Measurements from ENCODE around the gene SOX15.
"Not testable (repeated sequence)": the region's sequence is repeated elsewhere in the genome, so short reads cannot be mapped to it uniquely, and the experiment has no call there.

Gene SOX15

DNA sequence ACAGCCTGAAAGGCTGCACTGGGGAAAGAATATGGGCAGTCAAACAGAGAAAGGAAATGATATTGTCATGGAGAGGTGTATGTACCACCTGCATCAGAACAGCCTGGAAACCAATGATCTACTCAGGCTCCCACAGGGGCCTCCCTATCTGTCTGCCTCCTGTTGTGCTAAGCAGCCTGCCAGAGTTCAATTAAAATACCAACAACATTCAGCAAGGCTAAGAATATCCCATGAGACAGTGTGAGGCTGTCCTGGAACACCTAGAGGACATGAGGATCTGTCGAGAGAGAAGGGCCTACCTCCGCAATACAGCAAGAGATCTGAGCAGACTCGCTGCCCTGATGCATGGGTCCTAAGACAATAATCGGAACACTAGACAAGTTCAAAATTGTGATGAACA, 16.4 kb upstream of the SOX15 start:
- DNase-seq = no peak

DNA sequence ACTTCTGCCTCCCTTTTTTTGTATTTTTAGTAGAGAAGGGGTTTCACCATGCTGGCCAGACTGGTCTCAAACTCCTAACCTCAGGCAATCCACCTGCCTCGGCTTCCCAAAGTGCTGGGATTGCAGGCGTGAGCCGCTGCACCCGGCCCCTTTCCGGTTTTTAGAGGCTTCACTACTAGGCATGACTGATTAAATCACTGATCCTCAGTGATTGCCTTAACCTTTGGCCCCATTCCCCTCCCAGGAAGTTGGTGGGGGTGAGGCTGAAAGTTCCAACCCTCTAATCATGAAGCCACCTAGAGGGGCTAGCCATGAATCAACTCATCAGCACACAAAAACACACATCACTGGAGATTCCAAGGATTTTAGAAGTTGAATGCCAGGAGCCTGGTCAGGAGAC, 7.7 kb upstream of the SOX15 start:
- DNase-seq = not testable (repeated sequence)

DNA sequence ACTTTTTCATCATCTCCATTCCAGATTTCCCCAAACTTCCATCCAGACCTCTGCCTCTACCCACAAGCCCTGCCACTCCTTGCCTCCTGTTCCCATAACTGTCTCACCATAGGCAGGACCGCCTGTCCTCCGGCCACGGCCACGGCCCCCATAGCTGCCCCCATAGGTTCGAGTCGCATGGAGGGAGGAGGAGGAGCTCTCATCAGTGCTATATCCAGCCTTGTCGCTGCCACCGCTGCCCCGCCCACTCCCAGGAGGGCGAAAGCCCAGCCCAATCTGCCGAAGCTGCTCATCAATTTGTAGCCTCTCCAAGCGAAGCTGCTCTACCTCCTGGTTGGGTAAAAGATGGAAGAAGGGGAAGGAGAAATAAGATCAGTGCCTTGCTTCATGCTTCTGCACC, 3.4 kb upstream of the SOX15 start:
- DNase-seq = no peak

DNA sequence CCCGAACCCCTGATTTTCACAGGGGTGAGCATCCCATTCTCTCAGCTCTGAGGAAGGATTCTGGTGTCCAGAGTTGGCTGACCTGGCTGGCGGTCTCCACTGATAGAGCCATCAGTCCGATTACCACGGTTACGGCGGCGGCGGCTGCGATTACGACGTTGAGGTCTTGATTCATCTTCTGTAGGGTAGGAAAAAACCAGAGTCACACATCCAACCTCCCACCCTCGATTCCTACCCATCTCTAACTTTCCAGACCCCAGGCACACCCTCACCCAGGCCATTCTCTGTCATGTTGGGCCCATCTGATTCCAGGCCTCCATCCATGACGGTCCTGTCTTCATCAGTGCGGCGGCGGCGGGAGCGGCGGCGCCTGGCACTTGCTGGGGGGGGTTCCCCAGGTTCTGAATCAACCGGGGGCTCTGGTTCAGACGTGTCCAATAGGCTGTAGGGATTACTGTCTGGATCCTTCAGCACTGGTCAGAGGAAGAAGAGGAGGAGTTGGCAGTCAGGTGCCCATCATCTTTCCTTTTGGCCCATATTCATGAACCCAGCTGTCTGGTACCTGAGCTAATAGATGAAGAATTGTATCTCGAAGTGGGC, 2.6 kb upstream of the SOX15 start:
- no peak for DNase-seq

DNA sequence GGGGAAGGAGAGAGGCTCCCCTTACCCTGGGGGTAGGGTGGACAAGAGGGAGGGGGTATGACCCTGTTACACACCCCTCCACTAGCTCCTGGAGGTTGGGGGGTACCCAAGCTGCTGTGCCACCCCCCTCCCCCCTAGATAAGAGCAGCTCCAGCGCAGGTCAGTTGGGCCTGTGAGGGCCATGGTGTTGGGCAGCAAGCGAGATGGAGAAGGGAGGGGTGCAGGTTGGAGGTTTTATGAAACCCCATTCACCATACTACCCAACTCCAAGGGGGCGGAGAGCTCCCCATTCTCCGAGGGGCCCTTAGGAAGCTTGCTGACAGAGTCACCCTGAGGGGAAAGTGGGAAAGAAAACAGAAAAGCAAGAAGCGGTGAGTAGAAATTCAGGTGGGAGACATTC, 1.7 kb upstream of the SOX15 start:
- no peak for DNase-seq

DNA sequence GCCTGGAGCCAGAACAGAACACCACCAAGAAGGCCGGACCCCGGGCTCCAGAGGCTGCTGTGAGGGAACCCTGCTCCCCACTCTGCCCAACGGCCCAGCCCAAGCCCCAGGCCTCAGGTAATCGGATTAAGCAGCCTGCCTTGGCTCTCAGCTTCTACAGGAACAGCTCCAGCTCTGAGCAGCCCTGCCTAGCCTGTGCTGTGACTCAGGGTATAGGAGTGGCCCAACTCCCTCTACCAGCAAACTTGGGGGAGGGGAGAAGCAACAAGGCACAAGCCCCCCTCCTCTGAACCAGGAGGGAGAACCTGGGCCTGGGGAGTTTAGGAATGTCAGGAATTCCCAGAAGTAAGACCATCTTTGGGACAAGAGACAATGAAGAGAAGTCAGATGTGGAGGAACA, 849 bp upstream of the SOX15 start:
- DNase-seq = no peak

DNA sequence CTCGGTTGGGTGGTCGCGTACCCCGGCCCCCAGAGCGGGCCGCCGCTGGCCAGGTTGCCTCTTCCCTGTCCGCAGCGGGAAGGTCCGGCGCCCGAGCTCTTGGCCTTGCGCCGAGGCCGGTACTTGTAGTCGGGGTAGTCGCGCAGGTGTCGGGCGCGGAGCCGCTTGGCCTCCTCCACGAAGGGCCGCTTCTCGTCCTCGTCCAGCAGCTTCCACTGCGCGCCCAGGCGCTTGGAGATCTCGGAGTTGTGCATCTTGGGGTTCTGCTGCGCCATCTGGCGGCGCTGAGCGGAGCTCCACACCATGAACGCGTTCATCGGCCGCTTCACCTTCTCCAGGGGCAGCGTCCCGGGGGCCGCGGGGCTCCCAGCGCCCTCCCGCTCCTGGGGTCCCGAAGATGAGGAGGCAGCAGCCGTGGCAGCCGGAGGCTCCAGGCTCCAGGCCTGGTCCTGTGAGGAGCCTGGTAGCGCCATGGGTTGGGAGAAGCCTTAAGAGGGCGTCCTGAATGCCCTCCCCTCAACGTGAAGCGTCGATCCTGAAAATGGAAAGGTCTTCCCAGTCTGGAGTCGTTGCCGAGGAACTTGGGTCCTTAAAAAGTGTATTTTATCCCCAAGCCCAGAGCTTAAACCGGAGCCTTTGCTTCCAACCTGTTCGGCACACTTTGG, 558 bp downstream of the SOX15 start:
- peak; percentile 90 to 95 for DNase-seq

DNA sequence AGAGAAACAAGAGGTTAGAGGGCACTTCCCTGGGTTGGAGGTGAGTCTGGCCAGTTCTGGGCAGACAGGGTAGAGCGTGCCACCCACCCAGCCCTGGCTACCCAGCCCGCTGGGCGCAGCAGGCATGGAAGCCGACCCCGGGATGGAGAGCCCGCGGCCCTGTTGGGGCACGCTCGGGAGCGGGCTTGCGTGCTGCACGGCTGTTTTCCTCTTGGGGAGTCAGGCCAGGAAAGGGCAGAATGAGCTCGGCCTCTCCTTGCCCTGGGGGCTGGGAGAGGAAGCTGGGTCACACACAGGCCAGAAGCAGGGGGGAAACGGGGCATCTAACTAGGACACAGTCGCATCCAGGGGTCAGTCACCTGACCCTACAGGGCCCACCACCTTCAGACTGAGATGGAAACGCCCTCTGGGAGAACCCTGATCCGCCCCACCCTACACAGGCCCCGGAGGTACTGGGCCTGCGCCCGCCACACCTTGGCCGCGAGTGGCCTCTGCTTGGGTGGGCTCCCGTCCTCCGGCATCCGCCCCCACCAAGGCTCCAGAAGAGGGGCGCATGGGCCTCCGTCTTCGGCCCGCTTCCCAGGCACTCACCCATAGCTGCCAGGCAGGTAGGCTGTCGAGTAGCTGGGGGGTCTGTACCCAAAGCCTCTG, 1.2 kb downstream of the SOX15 start:
- DNase-seq = no peak

DNA sequence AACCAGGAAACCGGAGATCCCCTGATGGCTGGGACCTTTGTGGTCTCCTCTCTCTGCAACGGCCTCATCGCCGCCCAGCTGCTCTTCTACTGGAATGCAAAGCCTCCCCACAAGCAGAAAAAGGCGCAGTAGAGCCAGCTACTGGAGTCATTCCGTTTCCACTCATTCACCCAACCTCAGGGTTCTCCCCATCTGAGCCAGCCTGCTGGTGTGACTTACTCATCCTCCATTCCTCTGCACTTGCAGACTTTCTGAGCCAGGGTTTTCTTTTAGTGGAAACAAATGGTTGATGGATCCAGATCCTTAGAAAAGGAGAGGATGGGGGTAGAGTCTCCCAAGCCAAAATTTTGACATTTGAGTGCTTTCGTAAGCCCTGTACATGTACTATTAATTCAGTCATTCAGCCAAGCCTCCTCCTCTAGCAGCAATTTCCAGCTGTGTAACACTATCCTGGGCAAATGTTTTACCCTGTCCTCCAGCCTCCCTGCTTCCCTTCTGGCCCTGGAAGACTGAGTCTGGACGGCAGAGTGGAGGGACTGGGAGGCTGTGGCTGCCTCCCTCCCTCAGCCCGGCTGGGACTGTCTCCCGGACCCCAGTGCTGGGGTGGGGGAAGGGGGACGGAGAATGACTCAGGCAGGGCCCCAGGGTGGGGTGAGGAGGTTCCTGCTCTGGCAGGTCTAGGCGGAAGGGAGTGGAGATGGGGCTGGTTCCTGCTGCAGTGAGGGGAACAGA, 2.3 kb downstream of the SOX15 start:
- DNase-seq = no peak

DNA sequence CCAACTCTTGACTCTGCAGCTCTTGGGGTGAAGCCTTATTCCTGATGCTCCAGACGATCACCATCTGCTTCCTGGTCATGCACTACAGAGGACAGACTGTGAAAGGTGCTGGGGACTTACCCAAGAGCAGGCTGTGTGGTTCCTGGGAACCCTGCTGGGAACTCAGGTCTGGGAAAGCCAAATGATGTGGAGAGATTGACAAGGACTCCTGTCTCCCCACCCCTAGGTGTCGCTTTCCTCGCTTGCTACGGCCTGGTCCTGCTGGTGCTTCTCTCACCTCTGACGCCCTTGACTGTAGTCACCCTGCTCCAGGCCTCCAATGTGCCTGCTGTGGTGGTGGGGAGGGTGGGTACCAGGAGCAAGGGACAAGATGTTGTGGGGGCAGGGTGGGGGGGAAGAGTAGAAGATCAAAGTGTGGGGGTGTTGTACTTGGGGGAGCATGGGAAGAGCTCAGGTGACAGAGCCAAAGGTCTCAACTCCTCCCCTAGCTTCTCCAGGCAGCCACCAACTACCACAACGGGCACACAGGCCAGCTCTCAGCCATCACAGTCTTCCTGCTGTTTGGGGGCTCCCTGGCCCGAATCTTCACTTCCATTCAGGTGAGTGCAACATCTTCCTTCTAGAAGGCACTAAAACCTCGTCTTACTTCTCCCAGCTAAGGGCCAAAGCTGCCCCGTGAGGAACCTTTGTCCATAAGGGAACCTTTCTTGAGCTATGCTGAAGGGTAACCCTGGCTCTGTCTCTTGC, 3.0 kb downstream of the SOX15 start:
- DNase-seq = peak; percentile 43 to 56

DNA sequence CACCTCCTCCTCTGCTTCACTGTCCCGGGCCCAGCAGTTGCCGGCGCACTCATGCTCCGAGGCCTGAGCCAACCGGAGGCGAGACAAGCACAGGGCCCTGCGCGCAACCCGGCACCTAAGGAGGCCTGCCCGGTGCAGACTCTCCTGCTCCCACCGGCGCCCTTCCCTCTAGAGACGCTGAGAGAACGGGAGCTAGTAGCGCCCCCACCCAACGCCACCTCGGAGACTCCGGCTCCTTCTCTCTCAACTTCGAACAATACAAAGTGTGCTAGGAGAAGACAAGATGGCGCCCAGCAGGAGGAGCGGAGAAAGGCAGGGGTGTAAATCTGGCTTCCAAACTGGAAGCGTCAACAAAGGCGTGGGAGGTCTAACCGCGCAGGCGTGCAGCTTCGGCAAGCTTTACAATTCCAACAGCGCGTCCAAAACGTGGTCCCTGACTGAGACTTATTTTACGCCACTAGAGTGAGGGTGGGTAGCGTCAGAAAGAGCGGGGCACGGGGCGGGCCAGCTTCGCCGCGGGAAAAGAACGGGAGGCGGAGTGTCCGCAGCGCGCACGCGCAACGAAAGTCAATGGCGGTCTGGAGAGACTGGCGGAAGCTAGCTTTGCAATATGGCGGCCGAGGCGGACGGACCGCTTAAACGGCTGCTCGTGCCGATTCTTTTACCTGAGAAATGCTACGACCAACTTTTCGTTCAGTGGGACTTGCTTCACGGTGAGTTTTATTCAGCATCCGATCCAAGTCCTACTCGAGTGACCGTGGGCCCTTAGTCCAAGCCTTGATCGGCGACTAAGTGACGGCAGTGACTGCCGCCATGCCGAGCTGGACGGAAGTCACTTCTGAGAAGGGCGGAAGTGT, 6.4 kb downstream of the SOX15 start, which contains the start of gene MPDU1:
MPDU1 (plus strand) TSS at position 600 of the 857 bp plus-strand sequence; CDS start at position 611, 11 bp downstream.
- DNase-seq = peak; percentile 98

DNA sequence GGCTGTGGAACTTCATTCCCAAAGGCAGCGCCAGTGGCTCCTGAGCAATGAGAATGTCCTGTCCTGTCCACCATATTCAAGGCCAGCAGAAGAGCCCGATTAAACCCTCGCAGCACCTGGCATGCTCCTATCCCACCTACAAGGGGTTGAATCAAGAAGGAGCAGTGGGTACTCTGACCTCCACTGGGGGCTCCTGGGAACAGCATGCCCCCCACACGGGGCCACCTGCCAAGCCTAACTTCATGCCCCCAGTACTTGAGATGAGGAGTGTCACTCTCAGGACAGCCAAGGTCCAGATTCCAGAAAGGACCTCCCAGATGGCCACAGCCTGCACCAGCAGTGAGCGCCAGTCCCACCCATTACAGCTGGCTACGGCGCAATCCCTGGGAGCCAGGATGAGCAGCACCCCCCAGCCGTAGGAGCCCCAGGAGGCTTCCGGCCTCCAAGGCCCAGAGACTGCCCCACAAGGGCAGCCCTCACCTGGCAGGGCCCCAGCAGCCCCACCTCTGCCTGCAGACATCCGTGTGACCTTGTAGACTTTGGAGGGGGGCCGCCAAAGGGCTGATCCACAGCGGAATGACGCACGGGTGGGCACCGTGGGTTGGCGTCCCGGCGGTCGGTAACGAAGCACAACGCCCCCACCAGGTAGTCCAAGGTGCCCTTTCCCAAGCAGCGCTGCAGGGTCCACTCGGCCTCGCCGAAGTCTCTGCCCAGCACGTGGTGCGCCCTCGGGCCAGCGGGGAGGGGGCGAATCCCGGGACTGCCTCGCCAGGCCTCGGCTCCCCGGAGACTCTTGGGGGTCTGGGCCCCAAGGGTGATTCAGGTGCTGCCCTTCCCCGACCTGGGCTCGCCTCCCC, 7.3 kb downstream of the SOX15 start:
- peak; percentile 27 to 32 for DNase-seq

DNA sequence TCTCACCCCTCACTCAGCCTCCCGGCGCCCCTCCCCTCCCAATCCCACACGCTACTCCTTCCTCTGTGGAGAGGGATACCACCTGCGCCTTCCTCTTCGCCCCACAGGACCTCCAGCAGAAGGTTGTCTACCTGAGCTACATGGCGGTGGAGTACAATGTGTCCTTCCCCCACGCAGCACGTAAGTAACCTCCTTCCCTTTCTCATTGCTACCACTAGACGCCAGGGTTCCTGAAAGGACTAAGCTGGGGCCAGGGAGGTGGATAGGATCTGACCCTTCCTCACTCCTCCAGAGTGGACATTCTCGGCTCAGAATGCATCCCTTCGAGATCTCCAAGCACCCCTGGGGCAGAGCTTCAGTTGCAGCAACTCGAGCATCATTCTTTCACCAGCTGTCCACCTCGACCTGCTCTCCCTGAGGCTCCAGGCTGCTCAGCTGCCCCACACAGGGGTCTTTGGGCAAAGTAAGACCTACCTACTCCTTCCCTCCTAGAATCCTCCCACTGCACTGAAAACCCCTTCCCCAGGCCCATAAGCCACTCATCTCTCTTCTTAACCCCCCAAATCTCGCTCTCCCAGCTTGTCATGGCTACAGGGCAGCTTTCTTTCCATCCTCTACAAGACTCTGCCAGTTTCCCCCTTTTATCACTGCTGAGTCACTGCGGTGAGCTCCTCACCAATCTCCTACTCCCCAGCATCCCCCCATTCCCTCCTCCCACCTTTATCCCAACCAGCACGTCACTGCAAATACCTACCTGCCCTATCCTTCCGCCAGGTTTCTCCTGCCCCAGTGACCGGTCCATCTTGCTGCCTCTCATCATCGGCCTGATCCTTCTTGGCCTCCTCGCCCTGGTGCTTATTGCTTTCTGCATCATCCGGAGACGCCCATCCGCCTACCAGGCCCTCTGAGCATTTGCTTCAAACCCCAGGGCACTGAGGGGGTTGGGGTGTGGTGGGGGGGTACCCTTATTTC, 9.0 kb downstream of the SOX15 start:
- no peak for DNase-seq

DNA sequence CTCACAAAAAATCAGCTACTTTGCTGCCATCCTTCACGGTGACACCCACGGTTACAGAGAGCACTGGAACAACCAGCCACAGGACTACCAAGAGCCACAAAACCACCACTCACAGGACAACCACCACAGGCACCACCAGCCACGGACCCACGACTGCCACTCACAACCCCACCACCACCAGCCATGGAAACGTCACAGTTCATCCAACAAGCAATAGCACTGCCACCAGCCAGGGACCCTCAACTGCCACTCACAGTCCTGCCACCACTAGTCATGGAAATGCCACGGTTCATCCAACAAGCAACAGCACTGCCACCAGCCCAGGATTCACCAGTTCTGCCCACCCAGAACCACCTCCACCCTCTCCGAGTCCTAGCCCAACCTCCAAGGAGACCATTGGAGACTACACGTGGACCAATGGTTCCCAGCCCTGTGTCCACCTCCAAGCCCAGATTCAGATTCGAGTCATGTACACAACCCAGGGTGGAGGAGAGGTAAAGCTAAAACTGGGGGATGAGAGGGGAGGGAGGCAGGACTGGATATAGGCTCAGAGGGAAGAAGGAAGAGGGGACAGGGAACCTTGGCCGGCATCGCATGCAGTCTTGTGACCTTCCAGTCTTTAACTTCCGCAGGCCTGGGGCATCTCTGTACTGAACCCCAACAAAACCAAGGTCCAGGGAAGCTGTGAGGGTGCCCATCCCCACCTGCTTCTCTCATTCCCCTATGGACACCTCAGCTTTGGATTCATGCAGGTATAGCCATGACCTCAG, 9.9 kb downstream of the SOX15 start:
- no peak for DNase-seq

DNA sequence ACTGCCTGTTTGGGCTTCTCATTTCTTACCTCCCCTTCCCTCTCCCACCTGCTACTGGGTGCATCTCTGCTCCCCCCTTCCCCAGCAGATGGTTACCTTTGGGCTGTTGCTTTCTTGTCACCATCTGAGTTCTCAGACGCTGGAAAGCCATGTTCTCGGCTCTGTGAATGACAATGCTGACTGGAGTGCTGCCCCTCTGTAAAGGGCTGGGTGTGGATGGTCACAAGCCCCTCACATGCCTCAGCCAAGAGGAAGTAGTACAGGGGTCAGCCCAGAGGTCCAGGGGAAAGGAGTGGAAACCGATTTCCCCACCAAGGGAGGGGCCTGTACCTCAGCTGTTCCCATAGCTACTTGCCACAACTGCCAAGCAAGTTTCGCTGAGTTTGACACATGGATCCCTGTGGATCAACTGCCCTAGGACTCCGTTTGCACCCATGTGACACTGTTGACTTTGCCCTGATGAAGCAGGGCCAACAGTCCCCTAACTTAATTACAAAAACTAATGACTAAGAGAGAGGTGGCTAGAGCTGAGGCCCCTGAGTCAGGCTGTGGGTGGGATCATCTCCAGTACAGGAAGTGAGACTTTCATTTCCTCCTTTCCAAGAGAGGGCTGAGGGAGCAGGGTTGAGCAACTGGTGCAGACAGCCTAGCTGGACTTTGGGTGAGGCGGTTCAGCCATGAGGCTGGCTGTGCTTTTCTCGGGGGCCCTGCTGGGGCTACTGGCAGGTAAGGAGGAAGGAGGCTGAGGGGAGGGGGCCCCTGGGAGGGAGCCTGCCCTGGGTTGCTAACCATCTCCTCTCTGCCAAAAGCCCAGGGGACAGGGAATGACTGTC, 10.7 kb downstream of the SOX15 start, which contains the start of gene CD68:
CD68 (plus strand) TSS at position 638 of the 833 bp plus-strand sequence; CDS start at position 678, 40 bp downstream.
- peak; percentile 55 to 65 for DNase-seq

DNA sequence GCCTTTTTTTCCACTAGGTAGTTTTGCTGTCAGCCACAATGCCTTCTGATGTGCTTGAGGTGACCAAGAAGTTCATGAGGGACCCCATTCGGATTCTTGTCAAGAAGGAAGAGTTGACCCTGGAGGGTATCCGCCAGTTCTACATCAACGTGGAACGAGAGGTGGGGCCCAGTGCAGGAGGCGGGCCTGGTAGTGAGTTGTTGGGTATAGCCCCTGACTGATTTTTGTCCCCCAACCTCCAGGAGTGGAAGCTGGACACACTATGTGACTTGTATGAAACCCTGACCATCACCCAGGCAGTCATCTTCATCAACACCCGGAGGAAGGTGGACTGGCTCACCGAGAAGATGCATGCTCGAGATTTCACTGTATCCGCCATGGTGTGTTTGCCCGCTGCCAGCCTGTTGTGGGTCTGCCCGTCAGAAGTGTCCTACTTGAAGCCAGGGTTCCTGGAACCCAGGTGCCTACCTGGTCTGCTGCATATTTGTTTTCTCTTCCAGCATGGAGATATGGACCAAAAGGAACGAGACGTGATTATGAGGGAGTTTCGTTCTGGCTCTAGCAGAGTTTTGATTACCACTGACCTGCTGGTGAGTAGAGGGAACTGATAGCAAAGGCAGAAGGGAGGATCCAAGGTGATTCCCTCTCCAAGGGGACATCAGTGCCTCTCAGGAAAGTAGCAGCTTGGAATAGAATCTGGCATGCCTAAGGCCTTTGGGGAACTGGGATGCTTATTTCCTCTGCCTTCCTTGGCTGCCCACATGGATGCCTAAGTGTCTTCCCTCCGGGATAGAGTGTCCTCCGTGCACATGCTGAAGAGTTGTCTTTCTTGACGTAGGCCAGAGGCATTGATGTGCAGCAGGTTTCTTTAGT, 12.3 kb downstream of the SOX15 start:
- no peak for DNase-seq
